ENCODE results near the gene TMEM107.
A peak's percentile ranks its signal among the peaks of the same experiment; 100 is the strongest.

Gene TMEM107

DNA sequence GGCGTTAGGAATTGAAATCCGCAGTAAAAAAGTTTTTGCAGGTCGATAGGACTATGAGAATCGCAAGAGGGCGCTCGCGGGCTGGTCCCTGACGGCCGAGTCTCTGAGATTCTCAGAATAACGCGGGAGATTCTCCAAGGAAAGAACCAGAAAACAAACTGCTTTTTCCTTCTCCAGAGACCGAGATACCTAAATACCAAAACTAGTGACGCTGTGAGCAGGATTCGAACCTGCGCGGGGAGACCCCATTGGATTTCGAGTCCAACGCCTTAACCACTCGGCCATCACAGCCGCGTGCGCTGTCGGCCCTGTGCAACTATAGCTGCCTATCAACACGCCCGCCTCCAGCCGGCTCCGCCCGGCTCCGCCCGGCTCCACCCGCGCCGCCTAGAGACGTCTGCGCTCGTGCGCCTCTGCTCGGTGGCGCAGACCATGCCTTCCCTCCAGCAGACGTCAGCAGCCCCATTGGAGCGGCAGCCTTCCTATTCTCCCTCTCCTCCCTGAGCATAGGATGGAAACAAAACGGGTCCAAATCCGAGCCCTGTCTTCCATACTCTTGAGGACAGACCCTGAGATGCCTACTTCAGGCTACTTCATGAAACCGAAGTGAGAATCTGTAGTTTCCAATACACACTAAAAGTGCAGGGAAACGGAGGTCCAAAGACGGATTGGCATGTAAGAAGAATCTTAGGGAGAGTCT lies 37.4 kb downstream of the TMEM107 start (continued):
- TF ChIP-seq YY2 (tag by site-specific recombination; IDR thresholded peaks at IDR 0.05) (peak; percentile 33; the same call in 1 of the 2 replicates), KLF1 (tag by site-specific recombination; IDR thresholded peaks at IDR 0.05) (peak; percentile 99), ZNF404 (tag by site-specific recombination; IDR thresholded peaks at IDR 0.05) (0 out of 2 replicates have a peak, but pooled peaks have one; percentile 17), HOXC10 (CRISPR knock-in tag; IDR thresholded peaks at IDR 0.05) (no peak), GLI2 (tag by site-specific recombination; IDR thresholded peaks at IDR 0.05; ENCODE audit: borderline replicate concordance, low read depth) (no peak), ZNF629 (tag by site-specific recombination; IDR thresholded peaks at IDR 0.05) (peak; percentile 85), ZNF266 (tag by site-specific recombination; IDR thresholded peaks at IDR 0.05; ENCODE audit: low read depth) (no peak), ZNF202 (tag by site-specific recombination; IDR thresholded peaks at IDR 0.05; ENCODE audit: borderline replicate concordance) (no peak), SETDB1 (IDR thresholded peaks at IDR 0.05; ENCODE audit: insufficient read length, low read length) (no peak), ZNF2 (tag by site-specific recombination; IDR thresholded peaks at IDR 0.05) (peak; percentile 54; the same call in 1 of the 2 replicates), ZNF214 (tag by site-specific recombination; IDR thresholded peaks at IDR 0.05; ENCODE audit: borderline replicate concordance) (no peak), ZNF473 (tag by site-specific recombination; IDR thresholded peaks at IDR 0.05) (no peak), ZNF112 (tag by site-specific recombination; IDR thresholded peaks at IDR 0.05) (no peak), KLF9 (tag by site-specific recombination; IDR thresholded peaks at IDR 0.05; ENCODE audit: low read depth) (peak; percentile 56; the same call in 1 of the 2 replicates), EGR2 (tag by site-specific recombination; IDR thresholded peaks at IDR 0.05; ENCODE audit: low read depth) (peak; percentile 76), SCRT2 (tag by site-specific recombination; IDR thresholded peaks at IDR 0.05) (no peak), ZFHX2 (tag by site-specific recombination; conservative IDR thresholded peaks at IDR 0.05) (peak; percentile 72), ZNF660 (tag by site-specific recombination; IDR thresholded peaks at IDR 0.05) (peak; percentile 97), MYNN (tag by site-specific recombination; IDR thresholded peaks at IDR 0.05; ENCODE audit: borderline replicate concordance) (no peak), ZNF140 (tag by site-specific recombination; IDR thresholded peaks at IDR 0.05) (no peak)
- TF ChIP-seq, protein P1, sequence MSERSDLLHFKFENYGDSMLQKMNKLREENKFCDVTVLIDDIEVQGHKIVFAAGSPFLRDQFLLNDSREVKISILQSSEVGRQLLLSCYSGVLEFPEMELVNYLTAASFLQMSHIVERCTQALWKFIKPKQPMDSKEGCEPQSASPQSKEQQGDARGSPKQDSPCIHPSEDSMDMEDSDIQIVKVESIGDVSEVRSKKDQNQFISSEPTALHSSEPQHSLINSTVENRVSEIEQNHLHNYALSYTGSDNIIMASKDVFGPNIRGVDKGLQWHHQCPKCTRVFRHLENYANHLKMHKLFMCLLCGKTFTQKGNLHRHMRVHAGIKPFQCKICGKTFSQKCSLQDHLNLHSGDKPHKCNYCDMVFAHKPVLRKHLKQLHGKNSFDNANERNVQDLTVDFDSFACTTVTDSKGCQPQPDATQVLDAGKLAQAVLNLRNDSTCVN (tag by site-specific recombination; optimal IDR thresholded peaks at IDR 0.05) = peak; percentile 66
- TF ChIP-seq, protein P2, sequence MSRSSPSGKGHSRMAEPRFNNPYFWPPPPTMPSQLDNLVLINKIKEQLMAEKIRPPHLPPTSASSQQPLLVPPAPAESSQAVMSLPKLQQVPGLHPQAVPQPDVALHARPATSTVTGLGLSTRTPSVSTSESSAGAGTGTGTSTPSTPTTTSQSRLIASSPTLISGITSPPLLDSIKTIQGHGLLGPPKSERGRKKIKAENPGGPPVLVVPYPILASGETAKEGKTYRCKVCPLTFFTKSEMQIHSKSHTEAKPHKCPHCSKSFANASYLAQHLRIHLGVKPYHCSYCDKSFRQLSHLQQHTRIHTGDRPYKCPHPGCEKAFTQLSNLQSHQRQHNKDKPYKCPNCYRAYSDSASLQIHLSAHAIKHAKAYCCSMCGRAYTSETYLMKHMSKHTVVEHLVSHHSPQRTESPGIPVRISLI (tag by site-specific recombination; IDR thresholded peaks at IDR 0.05) = peak; percentile 85
- TF ChIP-seq, protein P3, sequence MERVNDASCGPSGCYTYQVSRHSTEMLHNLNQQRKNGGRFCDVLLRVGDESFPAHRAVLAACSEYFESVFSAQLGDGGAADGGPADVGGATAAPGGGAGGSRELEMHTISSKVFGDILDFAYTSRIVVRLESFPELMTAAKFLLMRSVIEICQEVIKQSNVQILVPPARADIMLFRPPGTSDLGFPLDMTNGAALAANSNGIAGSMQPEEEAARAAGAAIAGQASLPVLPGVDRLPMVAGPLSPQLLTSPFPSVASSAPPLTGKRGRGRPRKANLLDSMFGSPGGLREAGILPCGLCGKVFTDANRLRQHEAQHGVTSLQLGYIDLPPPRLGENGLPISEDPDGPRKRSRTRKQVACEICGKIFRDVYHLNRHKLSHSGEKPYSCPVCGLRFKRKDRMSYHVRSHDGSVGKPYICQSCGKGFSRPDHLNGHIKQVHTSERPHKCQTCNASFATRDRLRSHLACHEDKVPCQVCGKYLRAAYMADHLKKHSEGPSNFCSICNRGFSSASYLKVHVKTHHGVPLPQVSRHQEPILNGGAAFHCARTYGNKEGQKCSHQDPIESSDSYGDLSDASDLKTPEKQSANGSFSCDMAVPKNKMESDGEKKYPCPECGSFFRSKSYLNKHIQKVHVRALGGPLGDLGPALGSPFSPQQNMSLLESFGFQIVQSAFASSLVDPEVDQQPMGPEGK (tag by site-specific recombination; IDR thresholded peaks at IDR 0.05) = no peak
- TF ChIP-seq, protein P4, sequence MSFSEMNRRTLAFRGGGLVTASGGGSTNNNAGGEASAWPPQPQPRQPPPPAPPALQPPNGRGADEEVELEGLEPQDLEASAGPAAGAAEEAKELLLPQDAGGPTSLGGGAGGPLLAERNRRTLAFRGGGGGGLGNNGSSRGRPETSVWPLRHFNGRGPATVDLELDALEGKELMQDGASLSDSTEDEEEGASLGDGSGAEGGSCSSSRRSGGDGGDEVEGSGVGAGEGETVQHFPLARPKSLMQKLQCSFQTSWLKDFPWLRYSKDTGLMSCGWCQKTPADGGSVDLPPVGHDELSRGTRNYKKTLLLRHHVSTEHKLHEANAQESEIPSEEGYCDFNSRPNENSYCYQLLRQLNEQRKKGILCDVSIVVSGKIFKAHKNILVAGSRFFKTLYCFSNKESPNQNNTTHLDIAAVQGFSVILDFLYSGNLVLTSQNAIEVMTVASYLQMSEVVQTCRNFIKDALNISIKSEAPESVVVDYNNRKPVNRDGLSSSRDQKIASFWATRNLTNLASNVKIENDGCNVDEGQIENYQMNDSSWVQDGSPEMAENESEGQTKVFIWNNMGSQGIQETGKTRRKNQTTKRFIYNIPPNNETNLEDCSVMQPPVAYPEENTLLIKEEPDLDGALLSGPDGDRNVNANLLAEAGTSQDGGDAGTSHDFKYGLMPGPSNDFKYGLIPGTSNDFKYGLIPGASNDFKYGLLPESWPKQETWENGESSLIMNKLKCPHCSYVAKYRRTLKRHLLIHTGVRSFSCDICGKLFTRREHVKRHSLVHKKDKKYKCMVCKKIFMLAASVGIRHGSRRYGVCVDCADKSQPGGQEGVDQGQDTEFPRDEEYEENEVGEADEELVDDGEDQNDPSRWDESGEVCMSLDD (tag by site-specific recombination; IDR thresholded peaks at IDR 0.05) = no peak
- TF ChIP-seq, protein P5, sequence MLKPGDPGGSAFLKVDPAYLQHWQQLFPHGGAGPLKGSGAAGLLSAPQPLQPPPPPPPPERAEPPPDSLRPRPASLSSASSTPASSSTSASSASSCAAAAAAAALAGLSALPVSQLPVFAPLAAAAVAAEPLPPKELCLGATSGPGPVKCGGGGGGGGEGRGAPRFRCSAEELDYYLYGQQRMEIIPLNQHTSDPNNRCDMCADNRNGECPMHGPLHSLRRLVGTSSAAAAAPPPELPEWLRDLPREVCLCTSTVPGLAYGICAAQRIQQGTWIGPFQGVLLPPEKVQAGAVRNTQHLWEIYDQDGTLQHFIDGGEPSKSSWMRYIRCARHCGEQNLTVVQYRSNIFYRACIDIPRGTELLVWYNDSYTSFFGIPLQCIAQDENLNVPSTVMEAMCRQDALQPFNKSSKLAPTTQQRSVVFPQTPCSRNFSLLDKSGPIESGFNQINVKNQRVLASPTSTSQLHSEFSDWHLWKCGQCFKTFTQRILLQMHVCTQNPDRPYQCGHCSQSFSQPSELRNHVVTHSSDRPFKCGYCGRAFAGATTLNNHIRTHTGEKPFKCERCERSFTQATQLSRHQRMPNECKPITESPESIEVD (tag by site-specific recombination; IDR thresholded peaks at IDR 0.05) = peak; percentile 64
- TF ChIP-seq, protein P6, sequence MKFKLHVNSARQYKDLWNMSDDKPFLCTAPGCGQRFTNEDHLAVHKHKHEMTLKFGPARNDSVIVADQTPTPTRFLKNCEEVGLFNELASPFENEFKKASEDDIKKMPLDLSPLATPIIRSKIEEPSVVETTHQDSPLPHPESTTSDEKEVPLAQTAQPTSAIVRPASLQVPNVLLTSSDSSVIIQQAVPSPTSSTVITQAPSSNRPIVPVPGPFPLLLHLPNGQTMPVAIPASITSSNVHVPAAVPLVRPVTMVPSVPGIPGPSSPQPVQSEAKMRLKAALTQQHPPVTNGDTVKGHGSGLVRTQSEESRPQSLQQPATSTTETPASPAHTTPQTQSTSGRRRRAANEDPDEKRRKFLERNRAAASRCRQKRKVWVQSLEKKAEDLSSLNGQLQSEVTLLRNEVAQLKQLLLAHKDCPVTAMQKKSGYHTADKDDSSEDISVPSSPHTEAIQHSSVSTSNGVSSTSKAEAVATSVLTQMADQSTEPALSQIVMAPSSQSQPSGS (tag by site-specific recombination; IDR thresholded peaks at IDR 0.05; ENCODE audit: low read depth) = no peak
- TF ChIP-seq, protein P7, sequence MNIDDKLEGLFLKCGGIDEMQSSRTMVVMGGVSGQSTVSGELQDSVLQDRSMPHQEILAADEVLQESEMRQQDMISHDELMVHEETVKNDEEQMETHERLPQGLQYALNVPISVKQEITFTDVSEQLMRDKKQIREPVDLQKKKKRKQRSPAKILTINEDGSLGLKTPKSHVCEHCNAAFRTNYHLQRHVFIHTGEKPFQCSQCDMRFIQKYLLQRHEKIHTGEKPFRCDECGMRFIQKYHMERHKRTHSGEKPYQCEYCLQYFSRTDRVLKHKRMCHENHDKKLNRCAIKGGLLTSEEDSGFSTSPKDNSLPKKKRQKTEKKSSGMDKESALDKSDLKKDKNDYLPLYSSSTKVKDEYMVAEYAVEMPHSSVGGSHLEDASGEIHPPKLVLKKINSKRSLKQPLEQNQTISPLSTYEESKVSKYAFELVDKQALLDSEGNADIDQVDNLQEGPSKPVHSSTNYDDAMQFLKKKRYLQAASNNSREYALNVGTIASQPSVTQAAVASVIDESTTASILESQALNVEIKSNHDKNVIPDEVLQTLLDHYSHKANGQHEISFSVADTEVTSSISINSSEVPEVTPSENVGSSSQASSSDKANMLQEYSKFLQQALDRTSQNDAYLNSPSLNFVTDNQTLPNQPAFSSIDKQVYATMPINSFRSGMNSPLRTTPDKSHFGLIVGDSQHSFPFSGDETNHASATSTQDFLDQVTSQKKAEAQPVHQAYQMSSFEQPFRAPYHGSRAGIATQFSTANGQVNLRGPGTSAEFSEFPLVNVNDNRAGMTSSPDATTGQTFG (tag by site-specific recombination; IDR thresholded peaks at IDR 0.05; ENCODE audit: borderline replicate concordance) = no peak
